Lung (tissue), 12 donors: ENCODE results near the gene LRP1B. TPM values are rescaled to one million over a fixed set of nuclear protein-coding genes. Genes with fewer than 3 reads are reported as not detected.
A peak's percentile ranks its signal among the peaks of the same experiment; 100 is the strongest.

Source experiments
- ATAC-seq: fragments of 200-7000 bp; cut with Tn5 transposase; one replicate; pipeline ENCODE4 v1.9.1; 2020; ENCODE audit warnings: moderate number of reproducible peaks; ENCODE audit not compliant: insufficient read depth, low FRiP score
- DNase-seq, 3 donors: peaks; one replicate each; pipeline ENCODE4 v3.0.0-alpha.2; 2013 to 2017
- H3K27ac ChIP-seq, 2 donors: one replicate each; pipeline ENCODE4 v1.5.1; 2013; ENCODE audit warnings: mild to moderate bottlenecking in 2 of 2, moderate library complexity in 2 of 2, control low read depth in 1 of 2, inconsistent platforms in 1 of 2, low read depth in 1 of 2, low read length in 1 of 2
- H3K27me3 ChIP-seq, 3 donors: one replicate each; pipeline ENCODE4 v1.5.1; 2013; ENCODE audit warnings: low read length in 2 of 3; ENCODE audit not compliant: control insufficient read depth in 3 of 3, insufficient read depth in 3 of 3
- H3K36me3 ChIP-seq, 4 donors: one replicate each; pipeline ENCODE4 v1.5.1; 2013; ENCODE audit warnings: low read length in 4 of 4, mild to moderate bottlenecking in 1 of 4, moderate library complexity in 1 of 4; ENCODE audit not compliant: control insufficient read depth in 4 of 4, insufficient read depth in 4 of 4
- H3K4me1 ChIP-seq, 5 donors: one replicate each; pipeline ENCODE4 v1.5.1; 2013; ENCODE audit warnings: low read length in 5 of 5, mild to moderate bottlenecking in 2 of 5, moderate library complexity in 1 of 5; ENCODE audit not compliant: control insufficient read depth in 5 of 5, insufficient read depth in 5 of 5
- H3K4me3 ChIP-seq: one replicate; pipeline ENCODE4 v1.5.1; 2013; ENCODE audit warnings: mild to moderate bottlenecking, control low read depth, moderate library complexity
- H3K9ac ChIP-seq, 2 donors: one replicate each; pipeline ENCODE4 v1.5.1; 2013; ENCODE audit warnings: low read length in 2 of 2, control low read depth in 1 of 2; ENCODE audit not compliant: insufficient read depth in 1 of 2
- H3K9me3 ChIP-seq, 4 donors: one replicate each; pipeline ENCODE4 v1.5.1; 2013; ENCODE audit warnings: low read length in 3 of 4, mild to moderate bottlenecking in 1 of 4, moderate library complexity in 1 of 4; ENCODE audit not compliant: control insufficient read depth in 4 of 4, insufficient read depth in 3 of 4
- CTCF ChIP-seq: IDR thresholded peaks from 2 replicates; pipeline ENCODE4 v1.5.1; 2012; ENCODE audit warnings: mild to moderate bottlenecking; ENCODE audit errors: control extremely low read depth, extremely low read depth
- WGBS, 2 donors: extraction: QIAGEN DNeasy Blood & Tissue Kit; methylation state at CpG; one replicate each; pipeline ENCODE4 v1.1.7; 2013; 5-methylcytosine and 5-hydroxymethylcytosine counted together
- polyA plus RNA-seq, 2 donors: library from polyadenylated mRNA; stranded (reverse); fragments of 200-250 nt; gene quantifications; one replicate each; pipeline ENCODE4 v1.2.1, GENCODE V29; 2013
- total RNA-seq, 2 donors: library from RNA; depleted of rRNA in 1 of 2; stranded (reverse); fragments of >200 nt in 1 of 2; gene quantifications; one replicate each; pipeline ENCODE4 v1.2.1, GENCODE V29; 2014 to 2021
- donor health status: control.
- donor health status: control.
- donor health status: Bipolar disorder and iron deficiency.
- donor health status: healthy.
- donor health status: DM: yes; HTN: yes; CAD: no.

LRP1B gene
- total and polyA plus RNA-seq, 4 donors = 0.01 to 6.5 (median 0.16) TPM

- ATAC-seq (no peak), DNase-seq (no peak)
- no peaks in the 10 kb centered on the region for H3K36me3 ChIP-seq
- TF ChIP-seq CTCF = no peak
- H3K27me3 ChIP-seq = no peaks in the 10 kb centered on the region
- 74 to 92% methylated on average over 1 of the region's 1 CpG for WGBS, 2 donors
- H3K4me1 ChIP-seq = peaks cover 0 to 4% (median 0%) of the 10 kb centered on the region in 5 donors
- no peaks in the 10 kb centered on the region for H3K9me3 ChIP-seq
- no peak overlapping the region for H3K4me3 ChIP-seq
- no peak overlapping the region for H3K27ac ChIP-seq
- H3K9ac ChIP-seq = no peak overlapping the region
These were observed 1884.8 kb downstream of the LRP1B start for GRCh38 chr2:140246058-140246457.

- H3K4me3 ChIP-seq = no peak overlapping the region
- no peaks in the 10 kb centered on the region for H3K27me3 ChIP-seq
- 88 to 91% methylated on average over 1 of the region's 1 CpG for WGBS, 2 donors
- TF ChIP-seq CTCF = no peak
- no peak for DNase-seq
- H3K27ac ChIP-seq = no peak overlapping the region
- H3K9ac ChIP-seq = no peak overlapping the region
- peaks cover 0 to 4% (median 0%) of the 10 kb centered on the region in 5 donors for H3K4me1 ChIP-seq
- ATAC-seq = no peak
- no peaks in the 10 kb centered on the region for H3K36me3 ChIP-seq
- H3K9me3 ChIP-seq = no peaks in the 10 kb centered on the region
These were observed 1887.9 kb downstream of the LRP1B start for GRCh38 chr2:140242889-140243288.

- no peak overlapping the region for H3K4me3 ChIP-seq
- H3K9ac ChIP-seq = no peak overlapping the region
- no peak for TF ChIP-seq CTCF
- no peak overlapping the region for H3K27ac ChIP-seq
- H3K9me3 ChIP-seq = no peaks in the 10 kb centered on the region
- no peak for ATAC-seq
- H3K27me3 ChIP-seq = no peaks in the 10 kb centered on the region
- no peaks in the 10 kb centered on the region for H3K36me3 ChIP-seq
- 54 to 66% methylated on average over 3 of the region's 3 CpGs for WGBS, 2 donors
- H3K4me1 ChIP-seq = peaks cover 0 to 7% (median 0%) of the 10 kb centered on the region in 5 donors
- peak in 2 of 3 donors; percentile 73 to 91 for DNase-seq
These were observed 1896.7 kb downstream of the LRP1B start for GRCh38 chr2:140234116-140234515.

- DNase-seq (no peak), ATAC-seq (no peak)
- Histone ChIP-seq H3K4me1 (no peaks in the 10 kb centered on the region), H3K27me3 (no peaks in the 10 kb centered on the region), H3K36me3 (no peaks in the 10 kb centered on the region), H3K4me3 (no peak overlapping the region), H3K9ac (no peak overlapping the region), H3K27ac (no peak overlapping the region), H3K9me3 (peaks cover 0 to 3% (median 0%) of the 10 kb centered on the region in 4 donors)
- 67 to 92% methylated on average over 2 of the region's 2 CpGs for WGBS, 2 donors
- no peak for TF ChIP-seq CTCF
These were observed 1919.9 kb downstream of the LRP1B start for GRCh38 chr2:140210963-140211362.
